Measurements from ENCODE around the gene FLII. TPM values are rescaled to one million over a fixed set of nuclear protein-coding genes. Genes with fewer than 3 reads are reported as not detected.

Gene FLII
- total RNA-seq, 1 experiment from 2014 or later, result 225 TPM

DNA sequence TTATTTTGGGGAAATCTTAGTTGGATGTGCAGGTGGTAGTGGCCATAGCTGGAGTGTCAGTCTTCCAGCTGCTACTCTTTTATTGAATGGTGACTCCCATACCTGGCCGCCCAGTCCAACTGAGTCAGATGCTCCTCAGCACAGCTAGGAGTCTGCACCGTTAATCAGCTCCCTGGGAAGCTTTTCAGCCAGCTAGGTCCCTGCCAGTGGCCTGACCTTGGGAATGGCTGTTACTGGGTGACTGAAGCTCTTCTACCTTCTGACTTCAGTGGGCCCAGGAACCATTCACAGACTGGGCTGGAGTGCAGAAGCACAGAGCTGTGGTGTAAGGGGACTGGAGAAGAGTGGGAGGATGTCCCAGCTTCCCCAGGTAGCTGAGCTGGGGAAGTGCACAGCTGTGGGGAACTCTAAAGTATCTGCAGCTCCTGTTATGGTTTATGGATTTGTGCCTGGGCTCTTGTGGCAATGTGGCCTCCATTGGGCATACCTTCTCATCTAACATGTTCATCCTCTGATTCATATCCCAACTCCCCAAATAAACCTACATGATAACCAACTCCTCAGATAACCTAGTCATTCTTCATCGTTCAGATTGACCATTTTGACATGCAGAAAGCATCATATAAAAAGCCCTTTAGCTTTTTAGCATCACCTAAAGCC, 60.9 kb downstream of the FLII start:
- DNase-seq, result no peak

DNA sequence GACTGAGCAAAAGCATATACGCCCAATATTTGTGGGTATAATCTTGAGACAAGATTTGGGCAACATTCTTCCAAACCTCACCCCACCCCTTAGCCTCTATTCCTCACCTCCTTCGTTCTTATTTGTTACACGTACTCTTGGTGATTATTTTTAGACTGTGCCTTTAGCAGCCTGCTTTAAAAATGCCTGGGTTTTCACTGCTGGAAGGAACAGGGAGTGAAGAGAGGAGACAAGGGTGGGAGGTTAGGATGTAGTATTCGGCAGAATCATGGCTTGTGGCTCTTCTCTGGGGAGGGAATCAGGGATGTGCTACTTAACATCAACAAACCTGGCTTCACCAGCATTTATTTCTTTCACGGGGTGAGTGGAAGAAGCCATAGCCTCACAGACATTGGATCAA, 63.3 kb downstream of the FLII start:
- Histone ChIP-seq H3K4me3 (ENCODE audit: insufficient read depth, low read depth, low read length) (no peak overlapping the region), H3K36me3 (replicated peaks; ENCODE audit: control insufficient read depth, insufficient read depth, low read length) (peaks cover 28% of the 10 kb centered on the region), H3K27me3 (ENCODE audit: control insufficient read depth, insufficient read depth, low read length) (no peaks in the 10 kb centered on the region)
- DNase-seq, result no peak

More for the DNA sequence above, 60.9 kb downstream of the FLII start:
- Histone ChIP-seq H3K27me3 (ENCODE audit: control insufficient read depth, insufficient read depth, low read length) (no peaks in the 10 kb centered on the region), H3K4me3 (ENCODE audit: insufficient read depth, low read depth, low read length) (no peak overlapping the region), H3K36me3 (replicated peaks; ENCODE audit: control insufficient read depth, insufficient read depth, low read length) (peaks cover 31% of the 10 kb centered on the region)

Other genes starting within 250 kb of the FLII start
- 17.9 and 22.4 TPM in 2 replicates for gene ATPAF2, start 219.6 kb downstream of the FLII start, total RNA-seq (2014; rRNA removed; shearing (Covaris generic))
- 11.1 and 12.9 TPM in 2 replicates for gene GID4, start 219.3 kb downstream of the FLII start, total RNA-seq (2014; rRNA removed; shearing (Covaris generic))
- 60.0 and 66.4 TPM in 2 replicates for gene DRG2, start 170.8 kb downstream of the FLII start, total RNA-seq (2014; rRNA removed; shearing (Covaris generic))
- gene MYO15A, start 150.0 kb downstream of the FLII start, total RNA-seq (2014; rRNA removed; shearing (Covaris generic)), result 0.52 and 1.4 TPM in 2 replicates
- gene ALKBH5, start 74.9 kb downstream of the FLII start, total RNA-seq (2014; rRNA removed; shearing (Covaris generic)), result 101 and 103 TPM in 2 replicates
- 81.6 and 85.1 TPM in 2 replicates for gene LLGL1, start 33.1 kb downstream of the FLII start, total RNA-seq (2014; rRNA removed; shearing (Covaris generic))
- 16.2 and 17.3 TPM in 2 replicates for gene MIEF2, start 1.9 kb upstream of the FLII start, total RNA-seq (2014; rRNA removed; shearing (Covaris generic))
- 36.7 and 48.0 TPM in 2 replicates for gene TOP3A, start 56.3 kb upstream of the FLII start, total RNA-seq (2014; rRNA removed; shearing (Covaris generic))
- gene SMCR8, start 56.6 kb upstream of the FLII start, total RNA-seq (2014; rRNA removed; shearing (Covaris generic)), result 13.1 and 14.4 TPM in 2 replicates
- gene SHMT1, start 104.8 kb upstream of the FLII start, total RNA-seq (2014; rRNA removed; shearing (Covaris generic)), result 76.3 and 85.7 TPM in 2 replicates
- not detected in 2 replicates for gene EVPLL, start 119.0 kb upstream of the FLII start, total RNA-seq (2014; rRNA removed; shearing (Covaris generic))
- not detected in 2 replicates for gene LGALS9C, start 218.1 kb upstream of the FLII start, total RNA-seq (2014; rRNA removed; shearing (Covaris generic))